ENCODE results near the gene SLC49A3.

Gene SLC49A3

DNA sequence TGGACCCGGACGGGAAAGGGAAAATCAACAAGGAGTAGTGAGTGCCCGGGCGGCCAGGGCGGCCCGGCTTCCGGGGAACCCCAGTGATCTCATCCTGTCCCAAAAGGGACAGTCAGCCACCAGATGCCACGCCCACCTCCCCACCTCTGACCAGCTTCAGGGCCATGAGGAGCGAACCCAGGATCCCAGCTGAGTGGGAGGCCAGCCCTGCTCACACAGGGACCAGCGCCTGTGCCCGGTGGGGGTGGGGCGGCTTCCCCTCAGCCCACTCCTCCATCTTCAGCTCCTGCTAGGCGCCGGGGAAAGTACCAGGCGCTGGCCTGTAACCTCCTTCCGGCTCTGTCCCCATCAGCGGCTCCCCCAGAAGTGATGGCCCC is 8.4 kb downstream of the SLC49A3 start:
- TF ChIP-seq CTCF (IDR thresholded peaks at IDR 0.05; ENCODE audit: extremely low read depth, missing control alignments): no peak
- DNase-seq (ENCODE audit: low spot score): peak; percentile 77

- no peak for DNase-seq (ENCODE audit: low spot score)
These were observed 8.9 kb downstream of the SLC49A3 start for GRCh38 chr4:680091-680490.

GRCh38 chr4:679629-680028 is 9.3 kb downstream of the SLC49A3 start:
- TF ChIP-seq CTCF (IDR thresholded peaks at IDR 0.05; ENCODE audit: extremely low read depth, missing control alignments): no peak
- no peak for DNase-seq (ENCODE audit: low spot score)

More at GRCh38 chr4:680091-680490, 8.9 kb downstream of the SLC49A3 start:
- TF ChIP-seq CTCF (IDR thresholded peaks at IDR 0.05; ENCODE audit: extremely low read depth, missing control alignments): no peak

DNA sequence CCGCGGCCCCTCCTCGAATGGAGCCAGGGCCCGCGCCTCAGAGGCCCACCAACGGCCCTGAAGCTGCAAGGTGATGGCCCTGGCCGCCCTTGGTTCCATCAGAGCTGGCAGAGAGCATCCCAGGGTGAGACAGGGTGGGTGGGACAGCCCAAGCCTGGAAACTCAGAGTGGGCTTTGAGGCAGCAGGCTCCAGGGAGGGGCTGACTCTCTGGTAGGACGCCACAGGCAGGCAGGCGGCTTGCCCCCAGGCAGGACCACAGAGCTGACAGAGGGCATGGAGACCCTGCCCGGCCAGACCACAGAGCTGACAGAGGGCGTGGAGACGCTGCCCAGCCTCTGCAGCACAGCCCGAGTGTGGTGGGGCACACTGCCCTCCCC is 9.9 kb downstream of the SLC49A3 start:
- no peak for TF ChIP-seq CTCF (IDR thresholded peaks at IDR 0.05; ENCODE audit: extremely low read depth, missing control alignments)

GRCh38 chr4:678331-679103 is 10.4 kb downstream of the SLC49A3 start:
- no peak for DNase-seq (ENCODE audit: low spot score)
- no peak for TF ChIP-seq CTCF (IDR thresholded peaks at IDR 0.05; ENCODE audit: extremely low read depth, missing control alignments)

More for the DNA sequence above, 9.9 kb downstream of the SLC49A3 start:
- DNase-seq (ENCODE audit: low spot score): no peak

DNA sequence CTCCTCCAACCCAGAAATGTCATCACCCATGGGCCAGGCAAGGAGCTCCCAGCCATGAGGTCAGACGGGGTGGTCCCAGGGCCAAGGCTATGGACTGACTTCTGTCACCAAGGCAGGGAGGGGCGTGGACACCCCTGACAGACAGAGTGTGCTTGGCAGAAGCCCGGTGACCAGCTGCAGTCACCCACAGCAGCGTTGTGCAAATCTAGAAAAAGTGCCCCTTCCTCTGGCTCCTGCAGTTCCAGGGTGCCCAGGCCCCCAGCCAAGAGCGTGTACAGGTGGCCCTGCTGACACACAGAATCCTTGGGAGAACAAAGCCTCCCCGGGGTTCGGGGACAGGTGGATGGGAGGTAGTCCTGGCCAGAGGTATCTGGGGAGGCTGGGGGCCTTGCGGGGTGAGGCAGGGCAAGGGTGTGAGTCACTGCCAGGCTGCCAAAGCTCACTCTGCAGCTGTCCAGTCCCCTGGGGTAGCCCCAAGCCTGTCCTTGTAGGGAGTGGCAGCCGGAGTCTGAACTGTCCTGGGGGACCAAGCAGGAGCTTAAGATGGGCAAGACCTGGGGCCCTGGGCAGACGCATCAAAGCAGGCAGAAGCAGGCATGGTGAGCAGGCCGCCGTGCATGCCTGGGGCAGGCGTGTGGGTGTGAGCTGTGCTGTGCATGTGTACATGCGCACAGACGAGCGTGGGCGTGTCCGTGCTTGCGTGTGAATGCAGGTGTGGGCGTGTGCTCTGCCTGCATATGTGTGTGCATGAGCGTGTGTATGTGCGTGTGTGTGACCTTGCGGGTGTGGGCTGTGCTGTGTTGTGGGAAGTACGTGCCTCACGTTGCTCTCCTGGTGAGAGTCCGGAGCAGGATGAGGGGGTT is 11.3 kb downstream of the SLC49A3 start:
- no peak for DNase-seq (ENCODE audit: low spot score)

More for the DNA sequence above, 11.3 kb downstream of the SLC49A3 start:
- no peak for TF ChIP-seq CTCF (IDR thresholded peaks at IDR 0.05; ENCODE audit: extremely low read depth, missing control alignments)
